SK-N-SH (cell line): ENCODE measurements around the gene CRTC3. TPM values are rescaled to one million over a fixed set of nuclear protein-coding genes. Genes with fewer than 3 reads are reported as not detected.

Source experiments
- CTCF ChIA-PET: fragments of 300-600, 350-600 bp; formaldehyde crosslinking; extraction: SDS; loops from one replicate; lab custom pipeline; 2021; lab: Yijun Ruan, JAX
- POLR2A ChIA-PET: fragments of 350-600 bp; sonication (Branson Sonifier 250); formaldehyde crosslinking; extraction: SDS; loops from one replicate; lab custom pipeline; 2020; ENCODE audit warnings: antibody characterized with exemption, inconsistent platforms; lab: Yijun Ruan, JAX
- DNase-seq: peaks from one replicate; pipeline ENCODE4 v3.0.0; 2012
- H2AFZ ChIP-seq: fragments of 200-600 bp; sonication (generic); 2 replicates; pipeline ENCODE4 v1.8.1; 2016; ENCODE audit warnings: antibody characterized with exemption, mild to moderate bottlenecking, low read depth
- H3F3A ChIP-seq: fragments of 200-600 bp; sonication (generic); replicated peaks from 2 replicates; pipeline ENCODE3; 2016; ENCODE audit warnings: antibody characterized with exemption, mild to moderate bottlenecking; ENCODE audit not compliant: insufficient read depth
- H3K27ac ChIP-seq, 2 experiments: fragments of 200-500 bp in 1 of 2; fragments of 200-600 bp in 1 of 2; sonication (Bioruptor generic) in 1 of 2; sonication (generic), shearing (Covaris generic) in 1 of 2; 2 replicates each; pipeline versions ENCODE4 v1.5.1 to v1.6.1; 2014 to 2016; ENCODE audit warnings: low read depth in 2 of 2, inconsistent platforms in 1 of 2, low read length in 1 of 2, mild to moderate bottlenecking in 1 of 2, mixed read lengths in 1 of 2
- H3K27me3 ChIP-seq: fragments of 200-600 bp; sonication (generic), shearing (Covaris generic); 2 replicates; pipeline ENCODE4 v1.6.1; 2016; ENCODE audit warnings: mixed run types; ENCODE audit not compliant: insufficient read depth
- H3K36me3 ChIP-seq, 2 experiments: fragments of 200-500 bp in 1 of 2; fragments of 200-600 bp in 1 of 2; sonication (Bioruptor generic) in 1 of 2; sonication (generic) in 1 of 2; replicated peaks in 1 of 2; 2 replicates each; pipeline versions ENCODE3 to v1.5.1; 2014 to 2016; ENCODE audit warnings: low read length in 1 of 2, mild to moderate bottlenecking in 1 of 2; ENCODE audit not compliant: insufficient read depth in 2 of 2, control insufficient read depth in 1 of 2
- H3K4me1 ChIP-seq, 2 experiments: fragments of 200-500 bp in 1 of 2; fragments of 200-600 bp in 1 of 2; sonication (Bioruptor generic) in 1 of 2; sonication (generic), shearing (Covaris generic) in 1 of 2; 2 replicates each; pipeline versions ENCODE4 v1.5.1 to v1.6.1; 2014 to 2016; ENCODE audit warnings: low read depth in 1 of 2, low read length in 1 of 2, mixed run types in 1 of 2; ENCODE audit not compliant: insufficient read depth in 2 of 2, control insufficient read depth in 1 of 2
- H3K4me2 ChIP-seq: fragments of 200-600 bp; sonication (generic), shearing (Covaris generic); 2 replicates; pipeline ENCODE4 v1.6.1; 2017; ENCODE audit warnings: mixed run types
- H3K4me3 ChIP-seq, 2 experiments: fragments of 200-500 bp in 1 of 2; fragments of 200-600 bp in 1 of 2; sonication (Bioruptor generic) in 1 of 2; sonication (generic), shearing (Covaris generic) in 1 of 2; 2 replicates each; pipeline versions ENCODE4 v1.5.1 to v1.8.1; 2014 to 2016; ENCODE audit warnings: low read depth in 2 of 2, inconsistent platforms in 1 of 2, low read length in 1 of 2, mild to moderate bottlenecking in 1 of 2, mixed read lengths in 1 of 2, moderate library complexity in 1 of 2
- H3K79me2 ChIP-seq: fragments of 200-600 bp; sonication (generic); 2 replicates; pipeline ENCODE4 v1.8.1; 2017; ENCODE audit warnings: mild to moderate bottlenecking; ENCODE audit not compliant: insufficient read depth
- H3K9ac ChIP-seq: fragments of 200-600 bp; sonication (generic); 2 replicates; pipeline ENCODE4 v1.6.1; 2017; ENCODE audit warnings: mixed run types
- H3K9me2 ChIP-seq: fragments of 200-600 bp; sonication (generic); 2 replicates; pipeline ENCODE4 v1.6.1; 2017; ENCODE audit warnings: mixed run types
- H3K9me3 ChIP-seq: fragments of 200-600 bp; sonication (generic); 2 replicates; pipeline ENCODE4 v1.6.1; 2017; ENCODE audit warnings: mixed run types, mild to moderate bottlenecking, moderate library complexity
- H4K20me1 ChIP-seq: fragments of 200-600 bp; sonication (generic); 2 replicates; pipeline ENCODE4 v1.6.1; 2017; ENCODE audit warnings: mild to moderate bottlenecking, mixed run types; ENCODE audit not compliant: insufficient read depth
- CHD2 ChIP-seq: fragments of 150-350 bp; IDR thresholded peaks from 2 replicates; pipeline ENCODE4 v1.6.1; 2018; ENCODE audit warnings: low read length; ENCODE audit not compliant: partially characterized antibody
- EZH2phosphoT487 ChIP-seq: fragments of 200-600 bp; sonication (generic); IDR thresholded peaks from 2 replicates; pipeline ENCODE4 v1.6.1; 2017; ENCODE audit warnings: low read depth, mixed run types, mild to moderate bottlenecking, antibody characterized with exemption, moderate library complexity, borderline replicate concordance
- FOSL2 ChIP-seq: IDR thresholded peaks from 2 replicates; pipeline ENCODE4 v1.4.0; 2012; ENCODE audit warnings: low read depth, mild to moderate bottlenecking, moderate library complexity, borderline replicate concordance
- FOXM1 ChIP-seq: IDR thresholded peaks from 2 replicates; pipeline ENCODE4 v1.4.0; 2012; ENCODE audit warnings: low read depth, mild to moderate bottlenecking
- GABPA ChIP-seq: IDR thresholded peaks from 2 replicates; pipeline ENCODE4 v1.4.0; 2012; ENCODE audit warnings: low read depth, mild to moderate bottlenecking
- MEF2A ChIP-seq: IDR thresholded peaks from 2 replicates; pipeline ENCODE4 v1.4.0; 2012; ENCODE audit warnings: low read depth, borderline replicate concordance
- RCOR1 ChIP-seq: fragments of 150-350 bp; IDR thresholded peaks from 2 replicates; pipeline ENCODE4 v1.6.1; 2017; ENCODE audit warnings: antibody characterized with exemption, low read length
- RFX5 ChIP-seq: IDR thresholded peaks from 2 replicates; pipeline ENCODE4 v1.6.1; 2012; ENCODE audit warnings: mild to moderate bottlenecking, improper control_type of control experiment, low read length
- SIN3A ChIP-seq: IDR thresholded peaks from 2 replicates; pipeline ENCODE4 v1.6.1; 2012; ENCODE audit warnings: low read depth, mild to moderate bottlenecking, low read length, moderate library complexity, borderline replicate concordance
- USF1 ChIP-seq: IDR thresholded peaks from 2 replicates; pipeline ENCODE4 v1.4.0; 2012; ENCODE audit warnings: low read depth, borderline replicate concordance
- USF2 ChIP-seq: fragments of 150-350 bp; IDR thresholded peaks from 2 replicates; pipeline ENCODE4 v1.6.1; 2017; ENCODE audit warnings: antibody characterized with exemption, low read length, low read depth, borderline replicate concordance
- YY1 ChIP-seq: IDR thresholded peaks from 2 replicates; pipeline ENCODE4 v1.4.0; 2012; ENCODE audit warnings: low read depth, mild to moderate bottlenecking
- WGBS: methylation state at CpG from one replicate; pipeline ENCODE4 v1.1.6; 2017; ENCODE audit warnings: low lambda C conversion rate; 5-methylcytosine and 5-hydroxymethylcytosine counted together
- polyA plus RNA-seq, 3 experiments: library from polyadenylated mRNA; depleted of rRNA; stranded (reverse); fragments of >200 nt; gene quantifications; 2 replicates each; pipeline ENCODE4 v1.2.3, GENCODE V29; 2012

Gene CRTC3
- polyA plus RNA-seq, 1 of the 3 experiments (the other 2 are of a cell fraction) = 16.7 TPM

GRCh38 chr15:90599116-90599515 lies 69.4 kb downstream of the CRTC3 start:
- 94% methylated on average over 4 of the region's 4 CpGs for WGBS
- H3K4me1 ChIP-seq = peaks cover 0 to 7% of the 10 kb centered on the region in 2 experiments; a peak in 1 of 4 replicates
- H3K27me3 ChIP-seq = no peaks in the 10 kb centered on the region
- no peak overlapping the region for H3K27ac ChIP-seq
- no peaks in the 10 kb centered on the region for H3K9me3 ChIP-seq
- TF ChIP-seq USF2 (no peak), RCOR1 (no peak), RFX5 (no peak), USF1 (no peak), MEF2A (no peak), YY1 (no peak), SIN3A (no peak)
- TF ChIP-seq, all 33 proteins: peak for 0
- Histone ChIP-seq H3K4me3 (no peak overlapping the region), H3K79me2 (peaks cover 1% of the 10 kb centered on the region; the same call in 1 of the 2 replicates), H2AFZ (no peak overlapping the region), H3F3A (no peaks in the 10 kb centered on the region), H4K20me1 (no peaks in the 10 kb centered on the region), H3K36me3 (peaks cover 1 to 13% of the 10 kb centered on the region in 2 experiments), H3K4me2 (no peak overlapping the region), H3K9ac (no peak overlapping the region), H3K9me2 (no peaks in the 10 kb centered on the region)
- no peak for DNase-seq
- ChIA-PET POLR2A (no interaction called here), CTCF (interaction anchor here (0.7 kb wide), 1 partner anchor 32 kb away, joined by 3 read pairs; no protein-coding TSS in a partner anchor)

- 94% methylated on average over 6 of the region's 6 CpGs for WGBS
- Histone ChIP-seq H3K4me2 (no peak overlapping the region), H3F3A (no peaks in the 10 kb centered on the region), H4K20me1 (no peaks in the 10 kb centered on the region), H2AFZ (no peak overlapping the region), H3K9me3 (no peaks in the 10 kb centered on the region), H3K36me3 (peaks cover 0 to 13% of the 10 kb centered on the region in 2 experiments), H3K9ac (no peak overlapping the region), H3K4me3 (no peak overlapping the region), H3K9me2 (no peaks in the 10 kb centered on the region), H3K79me2 (no peaks in the 10 kb centered on the region), H3K4me1 (peaks cover 0 to 7% of the 10 kb centered on the region in 2 experiments; a peak in 1 of 4 replicates), H3K27ac (no peak overlapping the region), H3K27me3 (no peaks in the 10 kb centered on the region)
- ChIA-PET POLR2A (no interaction called here), CTCF (no interaction called here)
- DNase-seq = no peak
- TF ChIP-seq FOSL2 (no peak), CHD2 (no peak), RCOR1 (no peak), EZH2phosphoT487 (no peak), FOXM1 (no peak), GABPA (no peak)
These were observed 69.9 kb downstream of the CRTC3 start for GRCh38 chr15:90599644-90600043.
